ENCODE results near the gene GTF2H2C.
"Not testable (repeated sequence)": the region's sequence is repeated elsewhere in the genome, so short reads cannot be mapped to it uniquely, and the experiment has no call there.

The GTF2H2C gene

GRCh38 chr5:69559908-69560330 is at the start of gene GTF2H2C:
Gene GTF2H2C, plus strand, starts transcription at chr5:69560191. Its CDS starts 4,942 bp downstream, at chr5:69565133.
- not testable (repeated sequence) for H3K4me1 ChIP-seq (ENCODE audit: control insufficient read depth in 1 of 2, insufficient read depth in 2 of 2, low read length in 2 of 2); H3K36me3 ChIP-seq (ENCODE audit: control insufficient read depth in 1 of 2, insufficient read depth in 2 of 2, low read length in 2 of 2); H3K27ac ChIP-seq (ENCODE audit: low read depth, low read length); H3K27me3 ChIP-seq (ENCODE audit: control insufficient read depth in 1 of 2, insufficient read depth in 2 of 2, low read length in 2 of 2); H3K9me3 ChIP-seq (ENCODE audit: control insufficient read depth in 1 of 2, low read length in 2 of 2)
- H3K9ac ChIP-seq (ENCODE audit: low read depth in 1 of 2, low read length in 2 of 2) = peak within 1 kb of the TSS in 1 of 2 donors; percentile 12
- peak within 1 kb of the TSS in 1 of 2 donors; percentile 63 for H3K4me3 ChIP-seq (ENCODE audit: low read depth in 1 of 2, low read length in 2 of 2)

- H3K9ac ChIP-seq (ENCODE audit: low read depth in 1 of 2, low read length in 2 of 2) = no peak overlapping the region
- peaks cover 8 to 14% of the 10 kb centered on the region in 2 donors for H3K4me1 ChIP-seq (ENCODE audit: control insufficient read depth in 1 of 2, insufficient read depth in 2 of 2, low read length in 2 of 2)
- H3K27ac ChIP-seq (ENCODE audit: low read depth, low read length) = no peak overlapping the region
- no peak overlapping the region for H3K4me3 ChIP-seq (ENCODE audit: low read depth in 1 of 2, low read length in 2 of 2)
- no peaks in the 10 kb centered on the region for H3K27me3 ChIP-seq (ENCODE audit: control insufficient read depth in 1 of 2, insufficient read depth in 2 of 2, low read length in 2 of 2)
- H3K36me3 ChIP-seq (ENCODE audit: control insufficient read depth in 1 of 2, insufficient read depth in 2 of 2, low read length in 2 of 2) = peaks cover 0 to 22% of the 10 kb centered on the region in 2 donors
- H3K9me3 ChIP-seq (ENCODE audit: control insufficient read depth in 1 of 2, low read length in 2 of 2) = no peaks in the 10 kb centered on the region
These were observed 49.3 kb upstream of the GTF2H2C start for GRCh38 chr5:69510694-69511093.

- Histone ChIP-seq H3K36me3 (ENCODE audit: control insufficient read depth in 1 of 2, insufficient read depth in 2 of 2, low read length in 2 of 2) (peaks cover 0 to 11% of the 10 kb centered on the region in 2 donors), H3K9me3 (ENCODE audit: control insufficient read depth in 1 of 2, low read length in 2 of 2) (no peaks in the 10 kb centered on the region), H3K4me1 (ENCODE audit: control insufficient read depth in 1 of 2, insufficient read depth in 2 of 2, low read length in 2 of 2) (peaks cover 8 to 20% of the 10 kb centered on the region in 2 donors), H3K27ac (ENCODE audit: low read depth, low read length) (peak overlapping the region; percentile 7), H3K27me3 (ENCODE audit: control insufficient read depth in 1 of 2, insufficient read depth in 2 of 2, low read length in 2 of 2) (no peaks in the 10 kb centered on the region), H3K9ac (ENCODE audit: low read depth in 1 of 2, low read length in 2 of 2) (no peak overlapping the region), H3K4me3 (ENCODE audit: low read depth in 1 of 2, low read length in 2 of 2) (no peak overlapping the region)
These were observed 47.2 kb upstream of the GTF2H2C start for GRCh38 chr5:69512740-69513260.

GRCh38 chr5:69515570-69515969 is 44.4 kb upstream of the GTF2H2C start:
- not testable (repeated sequence) for H3K9me3 ChIP-seq (ENCODE audit: control insufficient read depth in 1 of 2, low read length in 2 of 2); H3K27me3 ChIP-seq (ENCODE audit: control insufficient read depth in 1 of 2, insufficient read depth in 2 of 2, low read length in 2 of 2); H3K27ac ChIP-seq (ENCODE audit: low read depth, low read length); H3K9ac ChIP-seq (ENCODE audit: low read depth in 1 of 2, low read length in 2 of 2); H3K36me3 ChIP-seq (ENCODE audit: control insufficient read depth in 1 of 2, insufficient read depth in 2 of 2, low read length in 2 of 2); H3K4me3 ChIP-seq (ENCODE audit: low read depth in 1 of 2, low read length in 2 of 2)
- peaks cover 8 to 32% of the 10 kb centered on the region in 2 donors for H3K4me1 ChIP-seq (ENCODE audit: control insufficient read depth in 1 of 2, insufficient read depth in 2 of 2, low read length in 2 of 2)

- no peak overlapping the region for H3K4me3 ChIP-seq (ENCODE audit: low read depth in 1 of 2, low read length in 2 of 2)
- no peaks in the 10 kb centered on the region for H3K9me3 ChIP-seq (ENCODE audit: control insufficient read depth in 1 of 2, low read length in 2 of 2)
- no peaks in the 10 kb centered on the region for H3K36me3 ChIP-seq (ENCODE audit: control insufficient read depth in 1 of 2, insufficient read depth in 2 of 2, low read length in 2 of 2)
- no peaks in the 10 kb centered on the region for H3K27me3 ChIP-seq (ENCODE audit: control insufficient read depth in 1 of 2, insufficient read depth in 2 of 2, low read length in 2 of 2)
- H3K27ac ChIP-seq (ENCODE audit: low read depth, low read length) = no peak overlapping the region
- H3K4me1 ChIP-seq (ENCODE audit: control insufficient read depth in 1 of 2, insufficient read depth in 2 of 2, low read length in 2 of 2) = peaks cover 16 to 38% of the 10 kb centered on the region in 2 donors
- no peak overlapping the region for H3K9ac ChIP-seq (ENCODE audit: low read depth in 1 of 2, low read length in 2 of 2)
These were observed 43.2 kb upstream of the GTF2H2C start for GRCh38 chr5:69516769-69517168.

GRCh38 chr5:69517763-69518212 is 42.2 kb upstream of the GTF2H2C start:
- Histone ChIP-seq H3K4me3 (ENCODE audit: low read depth in 1 of 2, low read length in 2 of 2) (no peak overlapping the region), H3K27me3 (ENCODE audit: control insufficient read depth in 1 of 2, insufficient read depth in 2 of 2, low read length in 2 of 2) (no peaks in the 10 kb centered on the region), H3K27ac (ENCODE audit: low read depth, low read length) (peak overlapping the region; percentile 68), H3K9me3 (ENCODE audit: control insufficient read depth in 1 of 2, low read length in 2 of 2) (no peaks in the 10 kb centered on the region), H3K36me3 (ENCODE audit: control insufficient read depth in 1 of 2, insufficient read depth in 2 of 2, low read length in 2 of 2) (no peaks in the 10 kb centered on the region), H3K9ac (ENCODE audit: low read depth in 1 of 2, low read length in 2 of 2) (peak overlapping the region in 1 of 2 donors; percentile 5), H3K4me1 (ENCODE audit: control insufficient read depth in 1 of 2, insufficient read depth in 2 of 2, low read length in 2 of 2) (peaks cover 16 to 33% of the 10 kb centered on the region in 2 donors)

GRCh38 chr5:69519285-69519684 is 40.7 kb upstream of the GTF2H2C start:
- Histone ChIP-seq H3K27me3 (ENCODE audit: control insufficient read depth in 1 of 2, insufficient read depth in 2 of 2, low read length in 2 of 2) (no peaks in the 10 kb centered on the region), H3K4me3 (ENCODE audit: low read depth in 1 of 2, low read length in 2 of 2) (no peak overlapping the region), H3K9ac (ENCODE audit: low read depth in 1 of 2, low read length in 2 of 2) (no peak overlapping the region), H3K27ac (ENCODE audit: low read depth, low read length) (no peak overlapping the region), H3K4me1 (ENCODE audit: control insufficient read depth in 1 of 2, insufficient read depth in 2 of 2, low read length in 2 of 2) (peaks cover 8 to 26% of the 10 kb centered on the region in 2 donors), H3K9me3 (ENCODE audit: control insufficient read depth in 1 of 2, low read length in 2 of 2) (no peaks in the 10 kb centered on the region), H3K36me3 (ENCODE audit: control insufficient read depth in 1 of 2, insufficient read depth in 2 of 2, low read length in 2 of 2) (no peaks in the 10 kb centered on the region)

- H3K9me3 ChIP-seq (ENCODE audit: control insufficient read depth in 1 of 2, low read length in 2 of 2) = no peaks in the 10 kb centered on the region
- peaks cover 12 to 34% of the 10 kb centered on the region in 2 donors for H3K4me1 ChIP-seq (ENCODE audit: control insufficient read depth in 1 of 2, insufficient read depth in 2 of 2, low read length in 2 of 2)
- H3K4me3 ChIP-seq (ENCODE audit: low read depth in 1 of 2, low read length in 2 of 2) = no peak overlapping the region
- no peaks in the 10 kb centered on the region for H3K27me3 ChIP-seq (ENCODE audit: control insufficient read depth in 1 of 2, insufficient read depth in 2 of 2, low read length in 2 of 2)
- peaks cover 0 to 7% of the 10 kb centered on the region in 2 donors for H3K36me3 ChIP-seq (ENCODE audit: control insufficient read depth in 1 of 2, insufficient read depth in 2 of 2, low read length in 2 of 2)
- H3K9ac ChIP-seq (ENCODE audit: low read depth in 1 of 2, low read length in 2 of 2) = no peak overlapping the region
- H3K27ac ChIP-seq (ENCODE audit: low read depth, low read length) = no peak overlapping the region
These were observed 38.0 kb upstream of the GTF2H2C start for GRCh38 chr5:69522035-69522434.

GRCh38 chr5:69525490-69525889 is 34.5 kb upstream of the GTF2H2C start:
- no peaks in the 10 kb centered on the region for H3K27me3 ChIP-seq (ENCODE audit: control insufficient read depth in 1 of 2, insufficient read depth in 2 of 2, low read length in 2 of 2)
- no peak overlapping the region for H3K27ac ChIP-seq (ENCODE audit: low read depth, low read length)
- H3K9ac ChIP-seq (ENCODE audit: low read depth in 1 of 2, low read length in 2 of 2) = no peak overlapping the region
- H3K36me3 ChIP-seq (ENCODE audit: control insufficient read depth in 1 of 2, insufficient read depth in 2 of 2, low read length in 2 of 2) = peaks cover 0 to 7% of the 10 kb centered on the region in 2 donors
- peaks cover 22 to 30% of the 10 kb centered on the region in 2 donors for H3K4me1 ChIP-seq (ENCODE audit: control insufficient read depth in 1 of 2, insufficient read depth in 2 of 2, low read length in 2 of 2)
- no peaks in the 10 kb centered on the region for H3K9me3 ChIP-seq (ENCODE audit: control insufficient read depth in 1 of 2, low read length in 2 of 2)
- no peak overlapping the region for H3K4me3 ChIP-seq (ENCODE audit: low read depth in 1 of 2, low read length in 2 of 2)

GRCh38 chr5:69526660-69527059 is 33.3 kb upstream of the GTF2H2C start:
- Histone ChIP-seq H3K27ac (ENCODE audit: low read depth, low read length) (no peak overlapping the region), H3K4me1 (ENCODE audit: control insufficient read depth in 1 of 2, insufficient read depth in 2 of 2, low read length in 2 of 2) (peaks cover 18 to 28% of the 10 kb centered on the region in 2 donors), H3K36me3 (ENCODE audit: control insufficient read depth in 1 of 2, insufficient read depth in 2 of 2, low read length in 2 of 2) (peaks cover 0 to 7% of the 10 kb centered on the region in 2 donors), H3K9me3 (ENCODE audit: control insufficient read depth in 1 of 2, low read length in 2 of 2) (no peaks in the 10 kb centered on the region), H3K27me3 (ENCODE audit: control insufficient read depth in 1 of 2, insufficient read depth in 2 of 2, low read length in 2 of 2) (no peaks in the 10 kb centered on the region), H3K9ac (ENCODE audit: low read depth in 1 of 2, low read length in 2 of 2) (no peak overlapping the region), H3K4me3 (ENCODE audit: low read depth in 1 of 2, low read length in 2 of 2) (no peak overlapping the region)

Data from duodenal mucosa (tissue), 2 donors.